Mesothelial cell of epicardium (in vitro differentiated cells): Measurements from ENCODE around the gene GRAP. TPM values are rescaled to one million over a fixed set of nuclear protein-coding genes. Genes with fewer than 3 reads are reported as not detected.
"Not testable (repeated sequence)": the region's sequence is repeated elsewhere in the genome, so short reads cannot be mapped to it uniquely, and the experiment has no call there.

Experiments
- DNase-seq, 2 experiments: peaks; one replicate each; pipeline ENCODE4 v3.0.0; 2021; ENCODE audit warnings: low spot score in 2 of 2; ENCODE audit not compliant: unreplicated experiment in 2 of 2
- H3K27ac Mint-ChIP-seq: 2 replicates; pipeline ENCODE4 v1.8.0; 2021; ENCODE audit warnings: mixed read lengths
- H3K27me3 Mint-ChIP-seq: 2 replicates; pipeline ENCODE4 v1.8.0; 2021; ENCODE audit warnings: low read depth, mixed read lengths
- H3K36me3 Mint-ChIP-seq: 2 replicates; pipeline ENCODE4 v1.8.0; 2021; ENCODE audit warnings: mixed read lengths
- H3K4me1 Mint-ChIP-seq: 2 replicates; pipeline ENCODE4 v1.8.0; 2021; ENCODE audit warnings: mixed read lengths
- H3K4me3 Mint-ChIP-seq: 2 replicates; pipeline ENCODE4 v1.8.0; 2021; ENCODE audit warnings: mild to moderate bottlenecking, moderate library complexity, mixed read lengths
- H3K9me3 Mint-ChIP-seq: 2 replicates; pipeline ENCODE4 v1.8.0; 2021; ENCODE audit warnings: mixed read lengths
- total RNA-seq: library from RNA; stranded (reverse); gene quantifications from 3 replicates; pipeline ENCODE4 v1.2.1, GENCODE V29; 2021

Gene GRAP
- 1.4 to 1.8 TPM (median 1.6 TPM) in 3 replicates for total RNA-seq

DNA sequence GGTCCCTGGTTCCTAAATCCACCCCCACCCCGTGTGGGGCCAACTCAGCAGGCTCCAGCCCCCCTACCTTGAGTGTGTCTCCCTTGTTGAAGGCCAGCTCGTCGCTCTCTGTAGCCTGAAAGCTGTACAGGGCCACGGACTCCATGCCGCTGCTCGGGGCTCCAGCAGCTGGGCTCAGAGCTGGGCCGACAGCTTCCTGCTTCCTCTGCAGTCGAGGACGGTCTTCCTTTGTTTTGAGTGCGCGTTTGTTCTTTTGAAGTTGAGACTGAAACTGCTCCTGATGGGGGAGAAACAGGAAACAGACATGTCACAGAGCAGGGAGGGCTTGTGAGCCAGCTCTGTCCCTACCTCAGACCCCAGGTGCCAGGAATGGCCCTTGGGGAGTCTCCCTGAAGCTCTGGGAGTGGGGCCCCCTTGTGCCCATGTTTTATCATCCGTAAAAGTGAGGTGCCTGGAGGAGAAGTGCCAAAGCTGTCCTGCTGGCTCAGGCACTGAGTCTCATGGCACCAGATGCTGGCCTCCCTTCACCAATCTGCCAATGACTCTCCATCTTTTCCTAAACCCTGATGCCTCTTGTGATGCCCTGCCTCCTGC lies at the start of gene GRAP:
Gene GRAP (minus strand): TSS at position 176 of the 594 bp plus-strand sequence. CDS start 31 bp downstream, at position 145.
- DNase-seq, H3K4me1 Mint-ChIP-seq, H3K27ac Mint-ChIP-seq, H3K9me3 Mint-ChIP-seq, H3K36me3 Mint-ChIP-seq, H3K4me3 Mint-ChIP-seq, H3K27me3 Mint-ChIP-seq: not testable (repeated sequence)

DNA sequence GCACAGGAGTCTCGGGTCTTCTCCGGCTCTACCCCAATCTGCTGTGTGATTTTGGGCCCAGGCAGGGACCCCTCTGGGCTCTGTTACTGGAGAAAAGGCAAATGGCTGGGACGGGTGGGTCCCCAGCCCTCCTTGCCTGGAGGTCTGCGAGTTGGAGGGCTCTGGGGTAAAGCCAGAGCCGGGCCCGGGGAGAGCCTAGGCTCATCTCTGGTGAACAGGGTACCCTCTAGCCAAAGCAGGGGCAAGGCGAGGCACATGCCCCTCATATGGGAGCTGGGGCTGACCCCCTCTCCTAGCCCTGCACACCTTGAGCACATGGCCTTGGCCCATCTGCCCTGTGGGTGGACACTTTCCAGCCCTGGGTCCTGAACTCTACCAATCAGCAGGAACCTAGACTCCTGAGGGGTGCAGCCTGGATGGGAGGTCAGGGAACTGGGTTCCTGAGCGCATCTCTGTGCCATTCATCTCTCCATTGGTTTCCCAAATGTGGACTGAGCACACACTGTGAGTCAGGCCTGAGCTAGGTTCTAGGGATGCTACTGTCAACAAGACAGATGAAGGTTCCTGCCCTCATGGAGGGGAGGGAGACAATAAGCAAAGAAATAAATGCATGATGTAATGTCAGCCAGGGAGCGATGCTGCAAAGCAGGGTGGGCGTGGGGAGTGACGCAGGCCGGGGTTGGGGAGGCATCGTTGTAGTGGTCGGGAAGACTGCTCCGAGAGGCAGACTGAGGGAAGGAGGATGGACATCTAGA lies 47.1 kb upstream of the GRAP start:
- H3K4me1 Mint-ChIP-seq, DNase-seq, H3K4me3 Mint-ChIP-seq, H3K9me3 Mint-ChIP-seq, H3K27ac Mint-ChIP-seq, H3K27me3 Mint-ChIP-seq, H3K36me3 Mint-ChIP-seq: not testable (repeated sequence)

DNA sequence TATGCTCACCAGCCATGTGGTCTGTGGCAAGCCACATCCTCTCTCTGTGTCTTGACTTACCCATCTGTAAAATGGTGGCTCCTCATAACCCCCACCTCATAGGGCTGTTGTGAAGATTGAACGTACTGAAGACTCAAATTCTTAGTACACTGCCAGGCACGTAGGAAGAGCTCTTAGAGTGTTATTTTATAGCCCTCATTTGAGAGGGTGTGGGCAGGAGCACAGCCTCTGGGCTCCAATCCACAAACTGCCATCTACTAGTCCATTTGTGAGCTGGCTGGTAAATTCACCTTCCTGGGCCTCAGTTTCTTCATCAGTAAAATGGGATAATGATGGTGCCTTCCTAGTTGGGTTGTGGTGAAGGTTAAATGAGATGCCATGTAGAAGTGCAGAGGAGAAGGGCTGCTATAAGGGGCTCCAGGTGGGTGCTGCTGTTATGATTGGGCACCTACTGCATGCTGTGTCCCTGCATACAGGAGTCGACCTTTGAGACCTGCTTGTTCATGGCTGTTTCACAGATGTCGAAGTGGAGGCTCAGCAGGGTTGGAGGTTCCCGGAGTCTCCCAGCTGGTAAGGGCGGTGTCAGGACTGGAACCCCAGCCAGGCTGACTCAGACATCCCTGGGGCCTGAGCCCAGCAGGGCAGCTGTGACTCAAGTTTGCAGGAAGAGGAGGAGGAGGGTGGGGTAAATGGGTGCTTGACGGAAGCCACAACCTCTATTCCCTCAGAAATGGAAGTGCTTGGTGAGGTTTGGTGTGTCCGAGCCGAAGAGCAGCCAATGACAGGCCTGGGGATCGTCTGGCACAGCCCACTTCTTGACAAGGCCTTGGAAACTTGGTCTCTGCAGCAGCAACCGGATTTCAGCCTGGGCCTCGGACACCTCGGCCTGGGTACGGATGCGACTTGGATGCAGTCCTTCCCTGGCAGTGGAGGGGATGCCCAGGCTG lies 46.3 kb upstream of the GRAP start:
- not testable (repeated sequence) for H3K36me3 Mint-ChIP-seq, DNase-seq, H3K4me1 Mint-ChIP-seq, H3K27ac Mint-ChIP-seq, H3K27me3 Mint-ChIP-seq, H3K4me3 Mint-ChIP-seq, H3K9me3 Mint-ChIP-seq

DNA sequence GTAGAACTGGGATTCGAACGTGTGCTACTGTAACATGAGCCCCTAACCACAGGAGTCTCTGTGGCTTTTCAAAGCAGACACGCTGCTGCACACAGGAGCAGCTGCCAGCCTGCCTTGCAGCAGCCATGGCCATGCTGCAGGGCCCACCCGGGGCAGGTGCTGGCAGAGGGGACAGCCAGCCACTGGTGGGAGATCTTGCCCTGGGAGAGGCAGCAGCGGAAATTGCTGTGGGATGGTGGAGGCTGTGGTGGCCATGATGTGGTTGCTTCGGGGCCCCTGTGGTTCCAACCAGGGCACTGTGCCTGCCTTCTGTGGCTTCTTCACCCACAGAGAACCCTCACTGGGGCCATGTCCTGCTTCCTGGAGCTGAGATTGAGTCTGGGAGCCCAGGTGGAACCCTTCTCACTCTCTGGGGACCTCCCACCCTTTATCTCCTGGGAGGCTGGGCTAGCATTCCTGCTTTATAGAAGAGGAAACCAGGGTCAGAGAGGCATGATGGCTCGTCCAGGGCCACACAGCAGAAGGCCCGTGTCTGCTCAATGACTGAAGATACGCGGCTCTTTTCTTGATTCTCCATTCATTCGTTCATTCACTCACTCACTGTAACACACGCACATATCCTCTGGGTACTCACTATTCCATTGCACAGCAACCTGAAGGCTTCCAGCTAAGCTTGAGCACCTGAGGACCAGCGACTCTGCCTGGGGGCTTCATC lies 43.5 kb upstream of the GRAP start:
- not testable (repeated sequence) for H3K9me3 Mint-ChIP-seq

DNA sequence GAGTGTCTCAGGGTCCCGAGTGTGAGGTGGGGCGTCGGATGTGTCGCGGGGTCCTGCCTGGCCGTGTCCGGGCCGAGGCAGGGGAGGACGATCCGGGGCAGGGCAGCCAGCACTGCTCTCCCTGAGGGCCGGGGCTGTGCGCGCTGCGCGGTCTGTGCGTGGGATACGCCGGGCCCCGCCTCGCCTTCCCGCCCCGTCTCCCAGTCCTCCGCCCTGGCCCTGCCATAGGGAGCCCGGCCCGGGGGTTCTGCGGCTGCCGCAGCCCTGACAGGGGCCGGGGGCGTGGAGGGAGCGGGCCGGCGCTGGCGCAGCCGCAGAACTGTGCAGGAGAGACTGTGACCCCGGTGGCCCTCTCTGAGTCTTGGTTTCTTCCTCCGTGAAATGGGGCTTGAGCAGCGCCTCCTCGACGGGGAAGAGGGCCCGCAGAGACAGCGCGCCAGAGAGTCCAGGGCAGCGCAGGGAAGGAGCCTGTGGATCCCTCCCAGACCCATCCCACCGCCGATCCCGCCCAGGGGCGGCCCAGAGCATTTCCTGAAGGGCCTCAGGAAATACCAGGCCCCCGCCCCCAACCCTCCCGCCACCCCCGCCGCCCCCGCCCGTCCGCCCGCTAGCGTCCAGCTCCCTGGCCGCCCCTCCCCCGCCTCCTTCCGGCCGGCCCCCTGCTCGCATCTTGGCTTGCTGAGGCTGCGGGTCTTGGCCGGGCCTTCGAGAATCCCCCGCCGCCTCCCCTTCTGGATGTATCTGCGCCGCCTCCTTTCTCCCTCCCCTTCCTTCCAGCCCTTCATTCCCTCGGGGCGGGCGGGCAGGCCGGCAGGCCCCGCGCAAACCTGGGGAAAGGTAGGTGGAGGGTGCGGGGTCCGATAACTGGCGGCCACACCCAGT lies 42.3 kb upstream of the GRAP start:
- H3K36me3 Mint-ChIP-seq, H3K4me3 Mint-ChIP-seq, H3K27me3 Mint-ChIP-seq, H3K4me1 Mint-ChIP-seq, H3K27ac Mint-ChIP-seq, DNase-seq, H3K9me3 Mint-ChIP-seq: not testable (repeated sequence)

More for the DNA sequence above, 43.5 kb upstream of the GRAP start:
- not testable (repeated sequence) for DNase-seq, H3K27ac Mint-ChIP-seq, H3K36me3 Mint-ChIP-seq, H3K4me3 Mint-ChIP-seq, H3K27me3 Mint-ChIP-seq, H3K4me1 Mint-ChIP-seq

- H3K4me1 Mint-ChIP-seq, H3K27ac Mint-ChIP-seq, H3K36me3 Mint-ChIP-seq, H3K27me3 Mint-ChIP-seq, DNase-seq, H3K4me3 Mint-ChIP-seq, H3K9me3 Mint-ChIP-seq: not testable (repeated sequence)
These were observed 30.6 kb upstream of the GRAP start for GRCh38 chr17:19077386-19077785.

GRCh38 chr17:19076398-19077192 lies 29.8 kb upstream of the GRAP start:
- not testable (repeated sequence) for H3K27me3 Mint-ChIP-seq, H3K9me3 Mint-ChIP-seq, H3K36me3 Mint-ChIP-seq, H3K4me1 Mint-ChIP-seq, H3K27ac Mint-ChIP-seq, H3K4me3 Mint-ChIP-seq, DNase-seq

DNA sequence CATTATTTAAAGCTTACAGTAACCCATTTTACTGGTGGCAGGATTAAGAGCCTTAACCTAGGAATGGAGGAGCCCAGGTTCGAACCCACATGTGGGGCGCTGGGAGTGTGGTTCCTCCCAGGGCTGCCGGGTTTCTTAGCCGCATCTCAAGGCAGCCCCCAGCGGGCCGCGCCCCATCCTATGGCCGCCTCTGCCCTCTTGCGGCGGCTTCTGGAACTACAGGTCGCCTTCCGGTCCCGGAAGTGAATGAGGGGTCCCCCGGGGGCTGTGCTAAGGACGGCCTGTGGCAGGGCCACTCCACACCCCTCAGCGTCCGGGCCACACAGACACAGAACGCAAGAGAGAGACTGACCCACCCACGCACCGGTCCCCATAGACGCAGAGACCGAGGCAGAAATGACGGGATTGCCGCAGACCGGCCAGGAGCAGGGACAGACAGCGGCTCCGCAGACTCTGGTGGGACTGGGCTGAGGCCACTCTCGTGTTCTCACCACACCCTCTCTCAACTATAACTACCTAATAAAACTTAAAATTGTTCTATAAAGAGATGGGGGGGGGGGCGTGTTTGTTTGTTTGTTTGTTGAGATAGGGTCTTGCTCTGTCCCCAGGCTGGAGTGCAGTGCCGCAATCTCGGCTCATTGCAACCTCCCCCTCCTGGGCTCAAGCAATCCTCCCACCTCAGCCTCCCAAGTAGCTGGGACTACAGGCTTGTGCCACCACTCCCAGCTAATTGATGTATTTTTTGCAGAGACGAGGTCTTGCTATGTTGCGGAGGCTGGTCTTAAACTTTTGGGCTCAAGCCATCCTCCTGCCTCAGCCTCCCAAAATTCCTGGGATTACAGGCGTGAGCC lies 23.8 kb upstream of the GRAP start:
- not testable (repeated sequence) for H3K4me3 Mint-ChIP-seq

DNA sequence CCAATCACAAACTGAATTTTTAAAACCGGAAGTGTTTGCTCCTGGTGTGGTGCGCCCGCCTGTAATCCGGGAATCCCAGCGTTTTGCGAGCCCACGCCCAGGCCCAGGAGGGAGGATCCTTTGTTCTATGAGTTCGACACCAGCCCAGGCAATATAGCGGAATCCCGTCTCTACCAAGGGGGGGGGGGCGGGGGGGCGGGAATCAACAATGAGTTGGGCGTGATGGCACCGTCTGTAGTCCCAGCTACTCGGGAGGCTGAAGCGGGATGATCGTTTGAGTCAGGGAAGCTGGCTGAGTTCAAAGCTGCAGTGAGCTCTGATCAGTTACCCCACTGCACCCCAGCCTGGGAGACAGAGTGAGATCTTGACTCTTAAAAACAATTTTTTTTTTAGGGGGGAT lies 17.6 kb upstream of the GRAP start:
- not testable (repeated sequence) for H3K4me3 Mint-ChIP-seq, H3K27ac Mint-ChIP-seq, H3K9me3 Mint-ChIP-seq, H3K27me3 Mint-ChIP-seq, H3K36me3 Mint-ChIP-seq, H3K4me1 Mint-ChIP-seq, DNase-seq

More for the DNA sequence above, 23.8 kb upstream of the GRAP start:
- H3K4me1 Mint-ChIP-seq, H3K36me3 Mint-ChIP-seq, H3K27ac Mint-ChIP-seq, DNase-seq, H3K27me3 Mint-ChIP-seq, H3K9me3 Mint-ChIP-seq: not testable (repeated sequence)

DNA sequence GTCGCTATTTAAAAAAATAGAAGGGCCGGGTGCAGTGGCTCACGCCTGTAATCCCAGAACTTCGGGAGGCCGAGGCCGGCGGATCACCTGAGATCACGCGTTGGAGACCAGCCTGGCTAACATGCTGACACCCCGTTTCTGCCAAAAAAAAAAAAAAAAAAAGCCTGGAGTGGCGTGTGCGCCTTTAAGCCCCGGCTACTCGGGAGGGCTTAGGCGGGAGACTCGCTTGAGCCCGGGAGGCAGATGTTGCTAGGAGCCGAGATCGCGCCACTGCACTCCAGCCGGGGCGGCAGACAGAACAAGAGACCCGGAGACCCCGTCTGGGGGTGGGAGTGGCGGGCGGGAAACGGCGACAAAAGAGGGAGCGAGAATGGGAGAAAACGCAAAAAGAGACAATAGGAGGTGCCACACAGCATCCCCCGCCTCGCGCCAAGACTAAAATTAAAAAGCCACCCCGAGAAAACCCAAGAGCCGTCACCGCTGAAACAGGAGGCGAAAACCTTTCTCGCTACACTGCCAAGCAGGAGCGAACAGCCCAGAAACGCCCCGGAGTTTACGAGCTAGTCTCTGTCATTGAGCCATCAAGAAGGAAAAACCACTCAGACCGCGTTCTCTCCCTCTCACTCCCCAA lies 16.7 kb upstream of the GRAP start:
- not testable (repeated sequence) for H3K4me1 Mint-ChIP-seq, H3K36me3 Mint-ChIP-seq, H3K9me3 Mint-ChIP-seq, H3K27me3 Mint-ChIP-seq
- peak; percentile 65 to 85 for DNase-seq
- H3K27ac Mint-ChIP-seq = peak overlapping the region; percentile 95
- peak overlapping the region; percentile 53 for H3K4me3 Mint-ChIP-seq

DNA sequence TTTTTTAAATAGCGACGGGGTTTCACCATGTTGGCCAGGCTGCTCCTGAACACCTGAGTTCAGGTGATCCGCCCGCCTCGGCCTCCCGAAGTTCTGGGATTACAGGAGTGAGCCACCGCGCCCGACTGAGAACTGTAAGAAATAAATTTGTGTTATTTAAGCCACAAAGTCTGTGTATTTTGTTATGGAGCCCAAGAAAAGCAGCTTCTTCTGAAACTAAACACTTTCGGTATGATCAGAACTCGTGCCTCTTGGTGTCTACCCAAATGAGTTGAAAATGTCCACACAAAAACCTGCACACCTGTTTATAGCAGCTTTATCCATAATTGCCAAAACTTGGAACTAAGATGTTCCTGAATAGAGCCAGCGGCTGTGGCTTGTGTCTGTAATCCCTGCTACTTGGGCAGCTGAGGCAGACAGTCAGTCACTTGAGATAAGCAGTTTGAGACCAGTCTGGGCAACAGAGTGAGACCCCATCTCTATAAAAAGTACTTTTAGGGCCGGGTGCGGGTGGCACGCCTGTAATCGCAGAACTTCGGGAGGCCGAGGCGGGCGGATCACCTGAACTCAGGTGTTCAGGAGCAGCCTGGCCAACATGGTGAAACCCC lies 16.1 kb upstream of the GRAP start:
- H3K4me3 Mint-ChIP-seq, H3K9me3 Mint-ChIP-seq, DNase-seq, H3K27ac Mint-ChIP-seq, H3K36me3 Mint-ChIP-seq, H3K4me1 Mint-ChIP-seq, H3K27me3 Mint-ChIP-seq: not testable (repeated sequence)
